Measurements from ENCODE around the gene ARHGAP26.

ARHGAP26 gene

GRCh38 chr5:143237664-143238063, 467.5 kb downstream of the ARHGAP26 start:
- H3K27ac ChIP-seq, result no peak overlapping the region
- H3K4me3 ChIP-seq, result no peak overlapping the region

- Histone ChIP-seq H3K4me3 (no peak overlapping the region), H3K27ac (no peak overlapping the region)
Measured at GRCh38 chr5:143238620-143239019, 468.4 kb downstream of the ARHGAP26 start.

DNA sequence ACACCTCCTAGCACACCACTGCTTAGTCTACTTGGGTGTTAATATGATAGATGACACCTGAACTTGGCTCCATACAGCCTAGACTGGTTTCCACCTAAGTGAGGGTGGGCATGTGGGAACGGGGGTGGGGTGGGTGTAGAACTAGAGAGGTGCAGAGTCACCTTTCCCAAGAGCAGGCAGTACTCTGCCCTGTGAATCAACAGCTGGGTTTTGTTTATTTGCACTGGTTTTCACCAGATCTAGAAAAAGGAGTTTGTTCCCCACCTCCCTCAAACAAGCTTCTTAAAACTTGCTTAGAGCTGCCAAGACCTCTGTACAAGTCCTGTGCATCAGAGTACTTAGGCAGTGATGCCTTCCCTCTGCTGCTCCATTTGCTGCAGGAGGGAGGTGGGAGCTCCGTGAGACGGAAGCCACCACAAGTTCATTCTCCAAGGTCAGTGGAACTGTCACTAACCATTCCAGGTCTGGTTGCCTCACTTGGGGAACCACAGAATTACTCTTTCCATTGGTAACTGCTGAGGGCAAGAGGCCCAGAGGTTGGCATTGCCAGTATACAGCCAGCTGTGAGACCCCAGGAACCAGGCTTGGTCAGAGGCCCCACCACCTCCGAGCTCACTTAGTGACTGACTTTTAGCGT, 469.8 kb downstream of the ARHGAP26 start:
- Histone ChIP-seq H3K27ac (no peak overlapping the region), H3K4me3 (no peak overlapping the region)

DNA sequence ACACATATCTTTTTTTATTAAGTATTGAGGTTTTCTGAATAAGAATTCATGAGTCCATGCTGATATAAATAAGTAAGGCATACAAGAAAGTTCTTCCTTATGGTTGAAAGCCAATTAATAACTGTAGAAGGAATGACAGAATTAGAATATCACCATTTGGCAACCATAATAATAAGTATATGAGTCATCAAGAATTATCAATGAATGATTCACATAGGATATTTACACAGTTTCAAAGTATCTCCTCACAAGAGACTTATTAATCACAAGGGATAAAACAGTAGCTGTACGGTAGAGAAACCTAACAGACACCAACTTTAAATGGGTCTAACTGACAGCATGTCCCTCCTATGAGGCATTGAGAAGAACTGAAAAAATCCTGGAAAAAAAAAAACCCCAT, 471.7 kb downstream of the ARHGAP26 start:
- no peak overlapping the region for H3K27ac ChIP-seq

GRCh38 chr5:143243103-143243502, 472.9 kb downstream of the ARHGAP26 start:
- Histone ChIP-seq H3K27ac (peak overlapping the region in 8 of 21 experiments; percentile 6 to 84 (median 50)), H3K4me3 (no peak overlapping the region)

More for the DNA sequence above, 471.7 kb downstream of the ARHGAP26 start:
- no peak overlapping the region for H3K4me3 ChIP-seq

GRCh38 chr5:143244000-143244736, 474.0 kb downstream of the ARHGAP26 start:
- Histone ChIP-seq H3K4me3 (no peak overlapping the region), H3K27ac (peak overlapping the region in 16 of 21 experiments; percentile 24 to 84 (median 59))

- Histone ChIP-seq H3K4me3 (no peak overlapping the region), H3K27ac (peak overlapping the region in 12 of 21 experiments; percentile 36 to 84 (median 65))
Measured at GRCh38 chr5:143244990-143245389, 474.8 kb downstream of the ARHGAP26 start.

GRCh38 chr5:143245929-143246561, 475.9 kb downstream of the ARHGAP26 start:
- no peak overlapping the region for H3K27ac ChIP-seq
- H3K4me3 ChIP-seq, result no peak overlapping the region

- no peak overlapping the region for H3K27ac ChIP-seq
- H3K4me3 ChIP-seq, result no peak overlapping the region
Measured at GRCh38 chr5:143247134-143247815, 477.1 kb downstream of the ARHGAP26 start.

DNA sequence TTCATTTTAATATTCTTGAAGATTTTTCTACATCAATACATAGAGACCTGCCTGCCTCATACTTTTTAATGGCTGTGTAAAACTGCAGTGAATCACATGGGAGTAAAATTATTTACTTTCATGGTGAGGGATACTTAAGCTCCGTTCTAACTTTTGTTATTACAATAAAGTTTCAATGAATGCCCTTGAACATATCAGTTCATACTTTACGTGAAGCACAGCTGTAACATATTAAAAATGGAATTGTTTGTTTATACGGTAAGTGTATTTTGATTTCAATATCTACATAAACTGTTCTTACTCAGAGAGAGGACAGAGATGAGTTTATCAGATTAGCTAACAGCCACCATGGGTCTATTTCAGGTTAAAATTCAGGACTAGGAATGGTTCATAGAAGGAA, 478.2 kb downstream of the ARHGAP26 start:
- Histone ChIP-seq H3K27ac (no peak overlapping the region), H3K4me3 (no peak overlapping the region)

DNA sequence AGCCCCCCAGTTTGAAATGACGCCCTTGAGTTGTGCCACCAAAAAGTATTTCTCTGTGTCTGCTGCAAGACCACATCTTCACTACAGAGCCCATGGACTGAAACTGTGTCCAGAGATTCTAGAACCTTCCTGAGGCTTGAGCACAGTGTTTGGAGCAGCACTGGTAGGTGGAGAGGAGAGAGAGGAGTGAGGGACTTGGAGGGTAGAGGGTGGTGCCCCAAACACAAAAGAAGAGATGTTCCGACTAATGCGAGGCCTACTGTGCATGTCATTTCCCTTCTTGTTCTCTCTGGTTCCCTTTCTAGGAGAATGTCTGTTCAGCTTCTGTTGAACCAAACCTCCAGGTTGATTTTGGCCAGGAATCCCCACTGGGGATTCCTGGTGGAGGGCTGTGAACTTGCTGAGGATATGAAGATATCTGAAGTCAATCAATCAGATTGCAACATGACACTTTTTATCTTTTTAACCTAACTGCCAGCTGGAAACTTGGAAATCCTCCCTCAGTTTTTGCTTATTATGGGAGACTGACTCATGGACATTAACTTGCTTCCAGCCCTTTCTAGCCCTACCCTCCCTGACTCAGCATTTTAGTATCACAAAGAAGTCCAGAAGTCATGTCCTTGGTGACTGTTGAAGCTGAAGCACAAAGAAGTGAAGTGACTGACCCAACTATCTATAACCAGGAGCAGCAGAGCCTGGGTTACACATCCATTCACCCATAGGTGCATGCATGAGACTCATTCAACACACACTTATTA, 478.8 kb downstream of the ARHGAP26 start:
- H3K27ac ChIP-seq, result peak overlapping the region in 1 of 21 experiments; percentile 7
- H3K4me3 ChIP-seq, result no peak overlapping the region

- no peak overlapping the region for H3K4me3 ChIP-seq
- peak overlapping the region in 1 of 21 experiments; percentile 7 for H3K27ac ChIP-seq
Measured at GRCh38 chr5:143249851-143250250, 479.7 kb downstream of the ARHGAP26 start.

DNA sequence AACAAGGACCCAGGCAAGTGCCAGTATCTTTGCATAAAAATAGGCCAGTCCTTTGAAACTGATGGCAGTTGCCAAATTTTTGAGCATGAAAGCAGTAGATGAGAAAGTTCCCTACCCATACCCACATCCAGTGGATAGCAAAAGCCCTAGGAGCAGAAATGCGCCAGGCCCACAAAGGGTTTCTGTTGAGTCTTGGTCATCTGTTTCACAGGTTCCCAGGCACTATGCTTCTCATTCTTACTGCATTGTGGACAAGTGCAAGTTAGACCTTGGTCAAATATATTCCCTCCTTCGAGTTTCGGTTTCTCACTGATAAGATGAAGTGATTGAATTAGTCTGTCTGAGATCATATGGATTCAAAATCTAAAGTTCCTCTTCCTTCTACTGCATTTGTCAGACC, 481.0 kb downstream of the ARHGAP26 start:
- Histone ChIP-seq H3K27ac (no peak overlapping the region), H3K4me3 (no peak overlapping the region)

DNA sequence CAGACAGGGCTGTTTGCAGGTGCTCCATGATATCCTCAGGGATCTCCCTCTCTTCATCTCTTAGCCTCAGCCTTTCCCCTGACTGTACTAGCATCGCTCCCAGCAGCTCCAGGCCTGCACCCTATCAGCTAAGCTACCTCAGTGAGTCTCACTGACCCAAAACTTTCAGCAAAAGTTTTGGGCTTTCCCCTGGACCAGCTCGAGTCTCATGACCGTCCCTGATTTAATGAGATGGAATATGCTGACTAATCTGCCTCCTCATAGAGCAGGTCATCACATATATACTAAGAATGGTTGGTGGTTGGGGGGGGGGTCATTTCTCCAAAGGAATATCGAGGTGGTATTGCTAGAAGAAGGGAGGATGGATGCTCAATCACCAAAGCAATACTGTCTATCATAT, 481.8 kb downstream of the ARHGAP26 start:
- no peak overlapping the region for H3K4me3 ChIP-seq
- H3K27ac ChIP-seq, result no peak overlapping the region

DNA sequence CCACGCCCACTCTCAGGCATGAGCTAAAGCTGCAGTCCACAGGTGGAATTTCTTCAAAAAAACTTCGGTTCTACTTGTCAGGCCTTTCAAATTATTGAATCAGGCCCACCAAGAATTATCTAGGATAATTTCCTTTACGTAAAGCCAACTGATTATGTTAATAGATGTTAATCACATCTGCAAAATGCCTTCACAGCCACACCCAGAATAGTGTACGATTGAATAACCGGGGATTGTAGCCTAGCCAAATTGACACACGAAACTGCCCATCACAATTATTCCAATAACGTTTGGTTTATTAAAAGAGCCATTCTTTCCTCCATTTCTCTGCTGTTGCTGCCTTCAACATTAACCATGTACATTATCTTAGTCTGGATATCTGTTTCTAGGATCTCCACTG, 484.6 kb downstream of the ARHGAP26 start:
- no peak overlapping the region for H3K4me3 ChIP-seq
- no peak overlapping the region for H3K27ac ChIP-seq

DNA sequence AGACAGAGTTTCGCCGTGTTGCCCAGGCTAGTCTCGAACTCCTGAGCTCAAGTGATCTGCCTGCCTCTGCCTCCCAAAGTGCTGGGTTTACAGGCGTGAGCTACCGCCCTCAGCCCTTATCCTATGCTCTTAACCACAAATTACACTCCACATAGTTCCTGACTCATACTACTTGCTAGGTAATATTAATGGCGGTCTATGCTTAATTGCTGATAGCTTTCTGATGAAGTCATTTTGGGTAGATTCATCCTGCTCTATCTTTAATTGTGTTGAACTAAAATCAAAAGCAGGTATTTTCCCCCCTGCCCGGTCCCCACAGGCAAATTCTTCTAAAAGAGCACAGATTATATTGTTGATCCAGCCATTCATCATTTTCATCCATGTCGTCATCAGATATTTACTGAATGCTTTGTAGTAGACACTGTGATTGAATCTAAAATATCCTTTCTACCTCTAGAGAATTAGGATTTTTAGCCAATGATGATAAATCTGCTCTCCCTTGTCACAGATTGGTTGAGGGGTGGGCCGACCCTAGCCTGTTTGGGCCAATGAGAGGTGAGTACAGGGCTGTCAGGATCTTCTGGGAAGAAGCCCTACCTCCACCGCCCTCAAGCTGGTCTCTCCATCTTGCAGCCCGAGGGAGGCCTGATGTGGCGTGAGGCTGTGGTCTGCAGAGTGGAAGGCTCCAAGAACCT, 488.5 kb downstream of the ARHGAP26 start:
- Histone ChIP-seq H3K27ac (no peak overlapping the region), H3K4me3 (no peak overlapping the region)

DNA sequence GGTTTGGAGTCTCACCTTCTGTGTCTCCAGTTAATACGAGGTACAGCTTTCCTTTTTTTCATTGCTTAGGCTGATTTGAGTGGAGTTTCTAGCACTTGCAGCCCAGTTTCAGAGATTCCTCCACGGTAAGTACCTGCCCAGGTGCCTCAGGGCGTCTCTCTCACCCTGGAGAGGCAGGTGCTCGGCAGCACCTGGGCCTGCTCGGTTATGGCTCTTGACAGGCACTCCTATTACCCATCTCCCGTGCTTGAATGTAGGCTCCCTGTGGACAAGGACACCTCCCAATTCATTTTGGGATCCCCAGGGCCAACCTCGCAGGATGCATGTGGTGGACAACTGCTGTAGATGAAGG, 489.1 kb downstream of the ARHGAP26 start:
- H3K27ac ChIP-seq, result no peak overlapping the region
- H3K4me3 ChIP-seq, result no peak overlapping the region

- Histone ChIP-seq H3K4me3 (no peak overlapping the region), H3K27ac (no peak overlapping the region)
Measured at GRCh38 chr5:143261748-143262392, 491.7 kb downstream of the ARHGAP26 start.
